HEK293T (cell line): ENCODE measurements around the gene SYT2.

ENCODE experiments used
- BHLHE40 ChIP-seq: fragments of 450-650 bp; IDR thresholded peaks from 2 replicates; pipeline ENCODE4 v1.6.1; 2016; ENCODE audit warnings: mild to moderate bottlenecking, moderate library complexity, borderline replicate concordance
- FOXK2 ChIP-seq: fragments of 450-650 bp; IDR thresholded peaks from 2 replicates; pipeline ENCODE4 v1.6.1; 2016; ENCODE audit warnings: mild to moderate bottlenecking
- FOXM1 ChIP-seq: fragments of 450-650 bp; IDR thresholded peaks from 2 replicates; pipeline ENCODE4 v1.6.1; 2017; ENCODE audit warnings: mild to moderate bottlenecking, borderline replicate concordance
- SP1 ChIP-seq: fragments of 450-650 bp; IDR thresholded peaks from 2 replicates; pipeline ENCODE4 v1.6.1; 2017
- SUZ12 ChIP-seq: fragments of 450-650 bp; IDR thresholded peaks from 2 replicates; pipeline ENCODE4 v1.6.1; 2016; ENCODE audit warnings: mild to moderate bottlenecking

DNA sequence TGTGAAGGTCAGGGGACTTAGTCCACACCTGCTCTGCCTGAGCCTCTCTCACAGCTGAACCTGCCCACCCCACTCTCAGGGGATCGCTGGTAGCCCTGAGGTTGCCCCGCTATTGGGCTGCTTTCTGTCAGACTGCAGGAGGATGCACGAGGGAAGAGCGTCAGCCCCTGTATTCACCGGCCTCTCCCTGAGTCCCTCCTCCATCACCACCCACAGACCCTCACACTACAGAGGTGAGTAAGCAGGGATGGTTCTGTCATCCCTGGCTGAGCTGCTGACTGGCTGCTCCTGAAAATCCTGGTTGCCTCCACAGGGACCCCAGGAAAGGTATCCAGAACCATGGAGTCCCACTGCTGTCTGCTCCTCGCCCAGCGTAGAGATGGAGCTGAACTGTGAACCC, 118.7 kb downstream of the SYT2 start:
- TF ChIP-seq BHLHE40 = no peak
- TF ChIP-seq SUZ12 = no peak
- TF ChIP-seq FOXK2 = no peak
- no peak for TF ChIP-seq FOXM1
- no peak for TF ChIP-seq SP1
